ENCODE results near the gene RFX1.
A peak's percentile ranks its signal among the peaks of the same experiment; 100 is the strongest.
"Not testable (repeated sequence)": the region's sequence is repeated elsewhere in the genome, so short reads cannot be mapped to it uniquely, and the experiment has no call there.

Gene RFX1

GRCh38 chr19:14006085-14006765 is at the start of gene RFX1:
Gene RFX1 (minus strand): TSS chr19:14006320. CDS start chr19:13993843, 12,477 bp downstream.
- H3K27ac Mint-ChIP-seq: peak within 1 kb of the TSS; percentile 100
- H3K9me3 Mint-ChIP-seq: no peaks in the 10 kb centered on the region
- intact Hi-C loops (cut with micrococcal nuclease): loop anchor here (2.0 to 5.0 kb wide), 2 partner anchors 17 to 36 kb away; no protein-coding TSS in a partner anchor
- peaks cover 13% of the 10 kb centered on the region for H3K36me3 Mint-ChIP-seq (ENCODE audit: low read depth)
- peaks cover 62% of the 10 kb centered on the region for H3K4me1 Mint-ChIP-seq (ENCODE audit: low read depth)
- peak within 1 kb of the TSS; percentile 95 for H3K4me3 Mint-ChIP-seq
- no peaks in the 10 kb centered on the region for H3K27me3 Mint-ChIP-seq

GRCh38 chr19:14055396-14055795 is 49.3 kb upstream of the RFX1 start:
- peaks cover 59% of the 10 kb centered on the region for H3K27me3 Mint-ChIP-seq
- H3K27ac Mint-ChIP-seq: no peak overlapping the region
- H3K4me1 Mint-ChIP-seq (ENCODE audit: low read depth): peaks cover 28% of the 10 kb centered on the region
- intact Hi-C loops (cut with micrococcal nuclease): no loop called here
- no peak overlapping the region for H3K4me3 Mint-ChIP-seq
- no peaks in the 10 kb centered on the region for H3K9me3 Mint-ChIP-seq
- peaks cover 26% of the 10 kb centered on the region for H3K36me3 Mint-ChIP-seq (ENCODE audit: low read depth)

GRCh38 chr19:14054721-14055120 is 48.6 kb upstream of the RFX1 start:
- no peaks in the 10 kb centered on the region for H3K9me3 Mint-ChIP-seq
- intact Hi-C loops (cut with micrococcal nuclease): no loop called here
- no peak overlapping the region for H3K4me3 Mint-ChIP-seq
- peaks cover 28% of the 10 kb centered on the region for H3K4me1 Mint-ChIP-seq (ENCODE audit: low read depth)
- no peak overlapping the region for H3K27ac Mint-ChIP-seq
- peaks cover 53% of the 10 kb centered on the region for H3K27me3 Mint-ChIP-seq
- peaks cover 32% of the 10 kb centered on the region for H3K36me3 Mint-ChIP-seq (ENCODE audit: low read depth)

- Mint-ChIP-seq H3K4me1 (ENCODE audit: low read depth) (peaks cover 28% of the 10 kb centered on the region), H3K36me3 (ENCODE audit: low read depth) (peaks cover 39% of the 10 kb centered on the region), H3K27ac (no peak overlapping the region), H3K27me3 (peaks cover 48% of the 10 kb centered on the region), H3K9me3 (no peaks in the 10 kb centered on the region), H3K4me3 (no peak overlapping the region)
- intact Hi-C loops (cut with micrococcal nuclease): no loop called here
These were observed 48.0 kb upstream of the RFX1 start for GRCh38 chr19:14054099-14054498.

GRCh38 chr19:14053500-14053899 is 47.4 kb upstream of the RFX1 start:
- no peak overlapping the region for H3K27ac Mint-ChIP-seq
- intact Hi-C loops (cut with micrococcal nuclease): no loop called here
- H3K9me3 Mint-ChIP-seq: no peaks in the 10 kb centered on the region
- H3K4me3 Mint-ChIP-seq: no peak overlapping the region
- H3K27me3 Mint-ChIP-seq: peaks cover 42% of the 10 kb centered on the region
- peaks cover 45% of the 10 kb centered on the region for H3K36me3 Mint-ChIP-seq (ENCODE audit: low read depth)
- H3K4me1 Mint-ChIP-seq (ENCODE audit: low read depth): peaks cover 22% of the 10 kb centered on the region

GRCh38 chr19:14053032-14053431 is 46.9 kb upstream of the RFX1 start:
- Mint-ChIP-seq H3K27ac (no peak overlapping the region), H3K9me3 (no peaks in the 10 kb centered on the region), H3K4me3 (no peak overlapping the region), H3K4me1 (ENCODE audit: low read depth) (peaks cover 17% of the 10 kb centered on the region), H3K36me3 (ENCODE audit: low read depth) (peaks cover 49% of the 10 kb centered on the region), H3K27me3 (peaks cover 38% of the 10 kb centered on the region)
- intact Hi-C loops (cut with micrococcal nuclease): no loop called here

GRCh38 chr19:14052470-14052869 is 46.4 kb upstream of the RFX1 start:
- Mint-ChIP-seq H3K9me3 (no peaks in the 10 kb centered on the region), H3K27me3 (peaks cover 32% of the 10 kb centered on the region), H3K4me1 (ENCODE audit: low read depth) (peaks cover 12% of the 10 kb centered on the region), H3K4me3 (no peak overlapping the region), H3K27ac (no peak overlapping the region), H3K36me3 (ENCODE audit: low read depth) (peaks cover 55% of the 10 kb centered on the region)
- intact Hi-C loops (cut with micrococcal nuclease): no loop called here

- H3K27ac Mint-ChIP-seq: no peak overlapping the region
- H3K27me3 Mint-ChIP-seq: peaks cover 29% of the 10 kb centered on the region
- no peak overlapping the region for H3K4me3 Mint-ChIP-seq
- no peaks in the 10 kb centered on the region for H3K9me3 Mint-ChIP-seq
- intact Hi-C loops (cut with micrococcal nuclease): no loop called here
- peaks cover 12% of the 10 kb centered on the region for H3K4me1 Mint-ChIP-seq (ENCODE audit: low read depth)
- peaks cover 60% of the 10 kb centered on the region for H3K36me3 Mint-ChIP-seq (ENCODE audit: low read depth)
These were observed 45.9 kb upstream of the RFX1 start for GRCh38 chr19:14051980-14052379.

GRCh38 chr19:14050961-14051360 is 44.8 kb upstream of the RFX1 start:
- H3K9me3 Mint-ChIP-seq; H3K27ac Mint-ChIP-seq; intact Hi-C loops (cut with micrococcal nuclease); H3K4me3 Mint-ChIP-seq: not testable (repeated sequence)
- H3K36me3 Mint-ChIP-seq (ENCODE audit: low read depth): peaks cover 70% of the 10 kb centered on the region
- H3K27me3 Mint-ChIP-seq: peaks cover 21% of the 10 kb centered on the region
- peaks cover 18% of the 10 kb centered on the region for H3K4me1 Mint-ChIP-seq (ENCODE audit: low read depth)

- Mint-ChIP-seq H3K4me1 (ENCODE audit: low read depth) (peaks cover 18% of the 10 kb centered on the region), H3K27me3 (peaks cover 21% of the 10 kb centered on the region), H3K4me3 (no peak overlapping the region), H3K9me3 (no peaks in the 10 kb centered on the region), H3K36me3 (ENCODE audit: low read depth) (peaks cover 74% of the 10 kb centered on the region), H3K27ac (no peak overlapping the region)
- intact Hi-C loops (cut with micrococcal nuclease): no loop called here
These were observed 44.4 kb upstream of the RFX1 start for GRCh38 chr19:14050512-14050911.

GRCh38 chr19:14048443-14049153 is 42.5 kb upstream of the RFX1 start:
- H3K4me1 Mint-ChIP-seq (ENCODE audit: low read depth): peaks cover 7% of the 10 kb centered on the region
- intact Hi-C loops (cut with micrococcal nuclease): loop anchor here (5.0 kb wide), 1 partner anchor 166 kb away; no protein-coding TSS in a partner anchor
- no peak overlapping the region for H3K27ac Mint-ChIP-seq
- H3K36me3 Mint-ChIP-seq (ENCODE audit: low read depth): peaks cover 89% of the 10 kb centered on the region
- peaks cover 3% of the 10 kb centered on the region for H3K27me3 Mint-ChIP-seq
- H3K4me3 Mint-ChIP-seq: no peak overlapping the region
- no peaks in the 10 kb centered on the region for H3K9me3 Mint-ChIP-seq

GRCh38 chr19:14047866-14048265 is 41.7 kb upstream of the RFX1 start:
- Mint-ChIP-seq H3K36me3 (ENCODE audit: low read depth) (peaks cover 95% of the 10 kb centered on the region), H3K4me1 (ENCODE audit: low read depth) (peaks cover 11% of the 10 kb centered on the region)
- H3K27me3 Mint-ChIP-seq, H3K27ac Mint-ChIP-seq, H3K9me3 Mint-ChIP-seq, H3K4me3 Mint-ChIP-seq: not testable (repeated sequence)
- intact Hi-C loops (cut with micrococcal nuclease): loop anchor here (5.0 kb wide), 1 partner anchor 166 kb away; no protein-coding TSS in a partner anchor

- Mint-ChIP-seq H3K4me1 (ENCODE audit: low read depth) (peaks cover 29% of the 10 kb centered on the region), H3K27ac (peak overlapping the region; percentile 83), H3K36me3 (ENCODE audit: low read depth) (peaks cover 95% of the 10 kb centered on the region)
- intact Hi-C loops (cut with micrococcal nuclease): loop anchor here (5.0 kb wide), 1 partner anchor 36 kb away; the partner anchor contains the start of gene RFX1
- not testable (repeated sequence) for H3K27me3 Mint-ChIP-seq, H3K9me3 Mint-ChIP-seq, H3K4me3 Mint-ChIP-seq
These were observed 36.8 kb upstream of the RFX1 start for GRCh38 chr19:14042659-14043608.

All from dendritic cell treated with granulocyte-macrophage colony-stimulating factor and Interleukin-4, amounts not matched to agents 40 ng/mL and 50 ng/mL, for 4 days (primary cell).